Neural cell (in vitro differentiated cells): Measurements from ENCODE around the gene HUNK. TPM values are rescaled to one million over a fixed set of nuclear protein-coding genes. Genes with fewer than 3 reads are reported as not detected.

ENCODE experiments used
- H2AFZ ChIP-seq: fragments of 200-600, 300-800 bp; sonication (generic), shearing (Covaris generic); 2 replicates; pipeline ENCODE4 v1.6.0; 2014; ENCODE audit warnings: low read depth, mild to moderate bottlenecking, antibody characterized with exemption, low read length, moderate library complexity
- H3F3A ChIP-seq: fragments of 200-600 bp; shearing (Covaris generic); 2 replicates; pipeline ENCODE4 v1.6.1; 2016; ENCODE audit warnings: mild to moderate bottlenecking, moderate library complexity, mixed read lengths, antibody characterized with exemption, low read length; ENCODE audit not compliant: insufficient read depth, poor library complexity, severe bottlenecking
- H3K27ac ChIP-seq: fragments of 200-600, 300-800 bp; sonication (generic), shearing (Covaris generic); 2 replicates; pipeline ENCODE4 v1.5.1; 2014; ENCODE audit warnings: mild to moderate bottlenecking, low read length, moderate library complexity
- H3K27me3 ChIP-seq: fragments of 300-800, 200-600 bp; sonication (generic), shearing (Covaris generic); 2 replicates; pipeline ENCODE4 v1.6.0; 2014; ENCODE audit warnings: mild to moderate bottlenecking, low read depth, low read length, moderate library complexity; ENCODE audit not compliant: insufficient read depth
- H3K36me3 ChIP-seq: fragments of 300-800, 200-600 bp; sonication (generic), shearing (Covaris generic); 2 replicates; pipeline ENCODE4 v1.5.1; 2014; ENCODE audit warnings: mild to moderate bottlenecking, antibody characterized with exemption, low read length, moderate library complexity; ENCODE audit not compliant: insufficient read depth
- H3K4me2 ChIP-seq: fragments of 300-800, 200-600 bp; sonication (generic), shearing (Covaris generic); 2 replicates; pipeline ENCODE4 v1.6.0; 2014; ENCODE audit warnings: mild to moderate bottlenecking, low read length
- H3K4me3 ChIP-seq: fragments of 300-800, 200-600 bp; sonication (generic), shearing (Covaris generic); 2 replicates; pipeline ENCODE4 v1.5.1; 2014; ENCODE audit warnings: mild to moderate bottlenecking, low read length, moderate library complexity
- H3K79me2 ChIP-seq: fragments of 200-600 bp; shearing (Covaris generic); replicated peaks from 2 replicates; pipeline ENCODE4 v1.6.0; 2014; ENCODE audit warnings: mild to moderate bottlenecking, low read length, moderate library complexity; ENCODE audit not compliant: insufficient read depth
- H3K9ac ChIP-seq: fragments of 300-800, 200-600 bp; sonication (generic), shearing (Covaris generic); 2 replicates; pipeline ENCODE4 v1.6.1; 2016; ENCODE audit warnings: mild to moderate bottlenecking, low read length, mixed read lengths
- H3K9me2 ChIP-seq: fragments of 200-600 bp; shearing (Covaris generic); 2 replicates; pipeline ENCODE4 v1.6.1; 2016; ENCODE audit warnings: mild to moderate bottlenecking, low read length, mixed read lengths; ENCODE audit not compliant: insufficient read depth
- H3K9me3 ChIP-seq: fragments of 200-600, 300-800 bp; sonication (generic), shearing (Covaris generic); 2 replicates; pipeline ENCODE4 v1.6.1; 2016; ENCODE audit warnings: mild to moderate bottlenecking, mixed run types, low read length, moderate library complexity, mixed read lengths
- H4K20me1 ChIP-seq: fragments of 200-600 bp; shearing (Covaris generic); 2 replicates; pipeline ENCODE4 v1.6.1; 2016; ENCODE audit warnings: mild to moderate bottlenecking, mixed run types; ENCODE audit not compliant: insufficient read depth
- EP300 ChIP-seq: fragments of 450-650 bp; conservative IDR thresholded peaks from 2 replicates; pipeline ENCODE4 v1.6.1; 2014; ENCODE audit warnings: antibody characterized with exemption, mild to moderate bottlenecking, moderate library complexity; ENCODE audit not compliant: poor library complexity, severe bottlenecking
- MXI1 ChIP-seq: fragments of 450-650 bp; conservative IDR thresholded peaks from 2 replicates; pipeline ENCODE4 v1.6.1; 2014; ENCODE audit warnings: antibody characterized with exemption, mild to moderate bottlenecking; ENCODE audit not compliant: poor library complexity, severe bottlenecking
- POLR2AphosphoS5 ChIP-seq: IDR thresholded peaks from 2 replicates; pipeline ENCODE4 v1.6.1; 2012
- RAD21 ChIP-seq: fragments of 450-650 bp; conservative IDR thresholded peaks from 2 replicates; pipeline ENCODE4 v1.6.1; 2014; ENCODE audit warnings: antibody characterized with exemption, mild to moderate bottlenecking, moderate library complexity
- SMC3 ChIP-seq: fragments of 450-650 bp; conservative IDR thresholded peaks from 2 replicates; pipeline ENCODE4 v1.6.1; 2014; ENCODE audit warnings: antibody characterized with exemption, mild to moderate bottlenecking, moderate library complexity; ENCODE audit not compliant: poor library complexity
- TAF1 ChIP-seq: IDR thresholded peaks from 2 replicates; pipeline ENCODE4 v1.6.1; 2012; ENCODE audit warnings: low read depth
- polyA plus RNA-seq: library from polyadenylated mRNA; depleted of rRNA; stranded (reverse); fragments of >200 nt; gene quantifications from 2 replicates; pipeline ENCODE4 v1.2.3, GENCODE V29; 2014
- TF ChIP-seq, protein P1 (sequence below): fragments of 450-650 bp; IDR thresholded peaks from 2 replicates; pipeline ENCODE4 v1.5.1; 2014; ENCODE audit warnings: antibody characterized with exemption, mild to moderate bottlenecking, moderate library complexity; ENCODE audit not compliant: poor library complexity, severe bottlenecking
- TF ChIP-seq, protein P2 (sequence below): IDR thresholded peaks from 2 replicates; pipeline ENCODE4 v1.6.1; 2012; ENCODE audit warnings: borderline replicate concordance

Gene HUNK
- polyA plus RNA-seq, 1 donor from 2014 or later = 9.3 TPM

DNA sequence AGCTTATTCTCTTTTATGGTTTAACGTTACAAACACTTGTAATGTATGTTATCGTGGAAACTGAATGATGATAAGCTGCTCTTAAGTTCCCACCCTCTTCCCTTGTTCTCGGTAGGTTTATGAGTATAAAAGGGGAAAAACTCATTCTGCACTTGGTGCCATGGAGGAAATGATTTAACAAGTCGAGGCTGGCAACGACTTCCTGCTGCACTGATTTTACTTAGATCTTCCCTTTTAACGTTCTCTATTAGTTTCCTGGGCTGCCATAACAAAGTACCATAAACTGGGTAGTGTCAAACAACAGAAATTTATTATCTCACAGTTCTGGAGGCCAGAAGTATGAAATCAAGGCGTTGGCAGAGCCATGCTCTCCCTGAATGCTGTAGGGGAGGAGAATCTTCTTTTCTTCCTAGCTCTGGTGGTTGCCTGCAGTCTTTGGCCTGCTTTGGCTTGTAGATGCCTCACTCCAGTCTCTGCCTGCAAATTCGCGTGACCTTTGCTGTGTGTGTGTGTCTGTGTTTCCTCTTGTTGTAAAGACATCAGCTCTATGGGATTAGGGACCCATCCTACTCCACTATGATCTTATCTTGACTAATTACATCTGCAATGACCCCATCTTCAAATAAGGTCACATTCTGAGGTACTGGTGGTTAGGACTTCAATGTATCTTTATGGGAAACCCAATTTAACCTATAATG lies 26.3 kb downstream of the HUNK start:
- H3K36me3 ChIP-seq = no peaks in the 10 kb centered on the region
- no peak overlapping the region for H3K9ac ChIP-seq
- no peaks in the 10 kb centered on the region for H3F3A ChIP-seq
- H3K9me2 ChIP-seq = no peaks in the 10 kb centered on the region
- H3K79me2 ChIP-seq = peaks cover 5% of the 10 kb centered on the region
- H3K9me3 ChIP-seq = no peaks in the 10 kb centered on the region
- H3K4me2 ChIP-seq = no peak overlapping the region
- H3K27ac ChIP-seq = no peak overlapping the region
- no peaks in the 10 kb centered on the region for H3K27me3 ChIP-seq
- no peak for TF ChIP-seq MXI1
- no peak for TF ChIP-seq SMC3
- TF ChIP-seq RAD21 = no peak
- TF ChIP-seq, protein P1, sequence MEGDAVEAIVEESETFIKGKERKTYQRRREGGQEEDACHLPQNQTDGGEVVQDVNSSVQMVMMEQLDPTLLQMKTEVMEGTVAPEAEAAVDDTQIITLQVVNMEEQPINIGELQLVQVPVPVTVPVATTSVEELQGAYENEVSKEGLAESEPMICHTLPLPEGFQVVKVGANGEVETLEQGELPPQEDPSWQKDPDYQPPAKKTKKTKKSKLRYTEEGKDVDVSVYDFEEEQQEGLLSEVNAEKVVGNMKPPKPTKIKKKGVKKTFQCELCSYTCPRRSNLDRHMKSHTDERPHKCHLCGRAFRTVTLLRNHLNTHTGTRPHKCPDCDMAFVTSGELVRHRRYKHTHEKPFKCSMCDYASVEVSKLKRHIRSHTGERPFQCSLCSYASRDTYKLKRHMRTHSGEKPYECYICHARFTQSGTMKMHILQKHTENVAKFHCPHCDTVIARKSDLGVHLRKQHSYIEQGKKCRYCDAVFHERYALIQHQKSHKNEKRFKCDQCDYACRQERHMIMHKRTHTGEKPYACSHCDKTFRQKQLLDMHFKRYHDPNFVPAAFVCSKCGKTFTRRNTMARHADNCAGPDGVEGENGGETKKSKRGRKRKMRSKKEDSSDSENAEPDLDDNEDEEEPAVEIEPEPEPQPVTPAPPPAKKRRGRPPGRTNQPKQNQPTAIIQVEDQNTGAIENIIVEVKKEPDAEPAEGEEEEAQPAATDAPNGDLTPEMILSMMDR = no peak
- TF ChIP-seq, protein P2, sequence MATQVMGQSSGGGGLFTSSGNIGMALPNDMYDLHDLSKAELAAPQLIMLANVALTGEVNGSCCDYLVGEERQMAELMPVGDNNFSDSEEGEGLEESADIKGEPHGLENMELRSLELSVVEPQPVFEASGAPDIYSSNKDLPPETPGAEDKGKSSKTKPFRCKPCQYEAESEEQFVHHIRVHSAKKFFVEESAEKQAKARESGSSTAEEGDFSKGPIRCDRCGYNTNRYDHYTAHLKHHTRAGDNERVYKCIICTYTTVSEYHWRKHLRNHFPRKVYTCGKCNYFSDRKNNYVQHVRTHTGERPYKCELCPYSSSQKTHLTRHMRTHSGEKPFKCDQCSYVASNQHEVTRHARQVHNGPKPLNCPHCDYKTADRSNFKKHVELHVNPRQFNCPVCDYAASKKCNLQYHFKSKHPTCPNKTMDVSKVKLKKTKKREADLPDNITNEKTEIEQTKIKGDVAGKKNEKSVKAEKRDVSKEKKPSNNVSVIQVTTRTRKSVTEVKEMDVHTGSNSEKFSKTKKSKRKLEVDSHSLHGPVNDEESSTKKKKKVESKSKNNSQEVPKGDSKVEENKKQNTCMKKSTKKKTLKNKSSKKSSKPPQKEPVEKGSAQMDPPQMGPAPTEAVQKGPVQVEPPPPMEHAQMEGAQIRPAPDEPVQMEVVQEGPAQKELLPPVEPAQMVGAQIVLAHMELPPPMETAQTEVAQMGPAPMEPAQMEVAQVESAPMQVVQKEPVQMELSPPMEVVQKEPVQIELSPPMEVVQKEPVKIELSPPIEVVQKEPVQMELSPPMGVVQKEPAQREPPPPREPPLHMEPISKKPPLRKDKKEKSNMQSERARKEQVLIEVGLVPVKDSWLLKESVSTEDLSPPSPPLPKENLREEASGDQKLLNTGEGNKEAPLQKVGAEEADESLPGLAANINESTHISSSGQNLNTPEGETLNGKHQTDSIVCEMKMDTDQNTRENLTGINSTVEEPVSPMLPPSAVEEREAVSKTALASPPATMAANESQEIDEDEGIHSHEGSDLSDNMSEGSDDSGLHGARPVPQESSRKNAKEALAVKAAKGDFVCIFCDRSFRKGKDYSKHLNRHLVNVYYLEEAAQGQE = no peak
- no peaks in the 10 kb centered on the region for H4K20me1 ChIP-seq
- H3K4me3 ChIP-seq = no peak overlapping the region
- H2AFZ ChIP-seq = no peak overlapping the region

DNA sequence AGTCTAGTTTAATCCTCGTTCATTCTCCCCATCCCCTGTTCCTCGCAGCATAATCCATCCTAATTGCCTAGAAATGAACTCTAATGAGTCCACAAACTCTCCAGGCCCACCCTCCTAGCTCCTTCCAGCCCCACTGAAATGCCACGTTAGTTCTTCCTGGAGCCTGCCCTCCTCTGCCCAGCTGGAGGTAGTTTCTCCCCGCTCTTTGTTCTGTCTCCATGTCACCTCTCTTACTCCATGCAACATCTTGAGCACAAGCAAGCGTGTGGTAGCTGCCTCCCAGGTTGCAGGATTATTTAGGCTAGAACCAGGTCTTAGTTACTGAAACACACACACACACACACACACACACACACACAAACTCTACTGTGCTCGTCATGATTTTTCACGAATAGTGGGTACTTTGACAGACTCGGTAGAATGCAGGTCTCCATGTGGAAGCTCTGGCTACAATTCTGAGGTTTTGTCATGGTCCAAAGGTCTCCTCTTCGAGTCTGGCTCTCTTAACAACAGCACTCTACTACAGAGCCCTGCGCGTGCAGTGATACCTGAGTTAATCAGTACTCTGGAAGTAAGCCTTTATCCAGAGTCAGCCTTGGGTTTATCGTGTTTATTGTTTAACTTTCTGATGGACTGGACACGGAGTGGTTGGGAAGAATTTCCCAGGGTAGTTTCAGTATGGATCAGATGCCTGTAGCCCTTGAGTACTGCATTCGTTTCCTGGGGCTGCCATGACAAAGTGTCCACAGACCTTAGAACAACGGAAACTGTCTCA lies 27.5 kb downstream of the HUNK start:
- Histone ChIP-seq H3K9me2 (no peaks in the 10 kb centered on the region), H3F3A (no peaks in the 10 kb centered on the region), H2AFZ (no peak overlapping the region), H3K9ac (no peak overlapping the region), H3K27ac (no peak overlapping the region), H3K79me2 (peaks cover 5% of the 10 kb centered on the region), H3K27me3 (no peaks in the 10 kb centered on the region), H3K4me2 (no peak overlapping the region), H3K4me3 (no peak overlapping the region), H3K9me3 (no peaks in the 10 kb centered on the region), H3K36me3 (no peaks in the 10 kb centered on the region), H4K20me1 (no peaks in the 10 kb centered on the region)
- TF ChIP-seq EP300 (no peak), TAF1 (no peak), RAD21 (no peak), MXI1 (no peak)

DNA sequence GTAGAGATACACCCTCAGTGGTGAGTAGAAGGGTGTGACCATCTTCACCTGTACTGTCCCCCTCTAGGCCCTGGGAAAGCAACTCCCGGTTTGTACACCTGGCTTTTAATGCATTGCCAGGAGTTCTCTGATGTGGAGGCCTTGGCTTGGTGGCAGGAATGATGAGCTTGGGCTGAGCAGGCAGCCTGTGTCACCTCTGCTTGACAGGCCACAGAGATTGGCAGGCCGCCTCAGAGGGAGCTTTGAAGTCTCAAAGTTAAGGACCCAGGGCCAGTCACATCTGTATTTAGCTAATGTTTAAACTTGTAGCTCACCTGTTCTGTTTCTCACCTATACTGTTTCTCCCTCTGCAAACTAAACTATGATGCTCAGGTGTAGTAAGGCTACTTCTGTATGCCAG lies 28.5 kb downstream of the HUNK start:
- peaks cover 5% of the 10 kb centered on the region for H3K79me2 ChIP-seq
- H4K20me1 ChIP-seq = no peaks in the 10 kb centered on the region
- no peaks in the 10 kb centered on the region for H3K36me3 ChIP-seq
- no peak overlapping the region for H3K27ac ChIP-seq
- H3K9me2 ChIP-seq = no peaks in the 10 kb centered on the region
- H3K27me3 ChIP-seq = no peaks in the 10 kb centered on the region
- no peak overlapping the region for H3K9ac ChIP-seq
- no peaks in the 10 kb centered on the region for H3K9me3 ChIP-seq
- H3K4me3 ChIP-seq = no peak overlapping the region
- no peak overlapping the region for H2AFZ ChIP-seq
- no peak overlapping the region for H3K4me2 ChIP-seq
- H3F3A ChIP-seq = no peaks in the 10 kb centered on the region
- no peak for TF ChIP-seq TAF1
- TF ChIP-seq SMC3 = no peak
- no peak for TF ChIP-seq RAD21
- no peak for TF ChIP-seq POLR2AphosphoS5
- TF ChIP-seq, protein P1 = no peak
- TF ChIP-seq EP300 = no peak
- TF ChIP-seq, protein P2 = no peak
- no peak for TF ChIP-seq MXI1
